ENCODE data around the gene GSE1. TPM values are rescaled to one million over a fixed set of nuclear protein-coding genes. Genes with fewer than 3 reads are reported as not detected.

Gene GSE1
- total RNA-seq, 4 donors from 2014 or later: 54.2 to 155 (median 71.9) TPM

DNA sequence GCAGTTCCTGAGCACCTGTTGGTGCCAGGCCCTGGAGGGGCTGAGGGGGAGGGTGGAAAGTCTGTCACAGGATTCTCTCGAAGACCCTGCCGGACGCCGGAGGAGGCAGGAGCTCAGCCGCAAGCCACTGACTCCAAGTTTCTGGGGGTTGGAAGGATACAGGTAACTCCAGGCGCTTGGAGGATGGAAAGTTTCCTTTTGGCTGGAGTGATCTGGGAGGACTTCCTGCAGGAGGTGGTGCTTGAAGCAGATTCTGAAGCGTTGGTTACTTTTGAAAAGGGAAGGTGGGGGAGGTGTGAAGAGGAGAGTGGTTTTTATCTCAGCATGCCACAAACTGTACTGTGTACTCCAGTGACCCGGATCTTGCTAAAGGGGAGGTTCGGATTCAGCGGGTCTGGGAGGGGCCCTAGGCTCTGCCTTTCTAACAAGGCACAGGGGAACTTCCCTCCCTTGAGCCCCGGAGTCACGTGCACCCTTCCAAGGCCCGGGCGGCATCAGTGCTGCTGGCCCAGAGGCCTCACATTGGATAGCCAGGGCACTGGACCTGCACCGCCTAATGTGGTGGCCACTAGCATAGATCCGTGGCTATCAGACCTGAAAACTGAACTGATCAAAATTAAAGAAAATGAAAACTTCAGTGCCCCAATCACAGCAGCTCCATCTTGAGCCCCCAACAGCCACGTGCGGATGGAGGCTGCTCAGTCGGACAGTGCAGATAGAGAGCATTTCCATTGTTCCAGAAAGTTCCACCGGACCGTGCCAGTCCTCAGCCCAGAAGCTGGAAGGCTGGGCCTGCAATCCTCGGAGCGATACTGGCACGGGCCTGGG, 42.2 kb upstream of the GSE1 start:
- Histone ChIP-seq H3K9me3 (no peaks in the 10 kb centered on the region), H3K27me3 (no peaks in the 10 kb centered on the region), H3K4me3 (replicated peaks in 1 of 3) (no peak overlapping the region), H3K27ac (peak overlapping the region in 2 of 3 donors; percentile 71 to 82), H3K36me3 (no peaks in the 10 kb centered on the region), H3K4me1 (peaks cover 45 to 80% of the 10 kb centered on the region in 2 donors)
- WGBS, 2 donors: 82 to 85% methylated on average over 23 to 24 of the region's 24 CpGs
- DNase-seq: peak in 1 of 2 donors; percentile 46
- intact Hi-C loops (cut with DNase I): no loop called here
- TF ChIP-seq, protein P1, sequence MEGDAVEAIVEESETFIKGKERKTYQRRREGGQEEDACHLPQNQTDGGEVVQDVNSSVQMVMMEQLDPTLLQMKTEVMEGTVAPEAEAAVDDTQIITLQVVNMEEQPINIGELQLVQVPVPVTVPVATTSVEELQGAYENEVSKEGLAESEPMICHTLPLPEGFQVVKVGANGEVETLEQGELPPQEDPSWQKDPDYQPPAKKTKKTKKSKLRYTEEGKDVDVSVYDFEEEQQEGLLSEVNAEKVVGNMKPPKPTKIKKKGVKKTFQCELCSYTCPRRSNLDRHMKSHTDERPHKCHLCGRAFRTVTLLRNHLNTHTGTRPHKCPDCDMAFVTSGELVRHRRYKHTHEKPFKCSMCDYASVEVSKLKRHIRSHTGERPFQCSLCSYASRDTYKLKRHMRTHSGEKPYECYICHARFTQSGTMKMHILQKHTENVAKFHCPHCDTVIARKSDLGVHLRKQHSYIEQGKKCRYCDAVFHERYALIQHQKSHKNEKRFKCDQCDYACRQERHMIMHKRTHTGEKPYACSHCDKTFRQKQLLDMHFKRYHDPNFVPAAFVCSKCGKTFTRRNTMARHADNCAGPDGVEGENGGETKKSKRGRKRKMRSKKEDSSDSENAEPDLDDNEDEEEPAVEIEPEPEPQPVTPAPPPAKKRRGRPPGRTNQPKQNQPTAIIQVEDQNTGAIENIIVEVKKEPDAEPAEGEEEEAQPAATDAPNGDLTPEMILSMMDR (IDR thresholded peaks at IDR 0.05): no peak
- TF ChIP-seq POLR2A (IDR thresholded peaks at IDR 0.05): no peak

DNA sequence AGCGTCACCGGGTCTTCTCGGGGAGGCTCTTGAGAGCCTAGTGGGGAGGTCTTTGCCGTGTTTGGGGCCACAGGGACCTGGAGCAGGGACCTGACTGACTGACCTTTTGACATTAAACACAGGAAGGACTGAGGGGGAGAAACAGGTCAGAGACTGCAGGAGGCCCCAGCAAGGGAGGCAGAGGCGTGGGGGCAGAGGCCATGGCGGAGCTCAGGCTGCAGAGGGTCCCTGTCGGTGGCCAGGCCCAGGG, 41.6 kb upstream of the GSE1 start:
- no peaks in the 10 kb centered on the region for H3K36me3 ChIP-seq
- H3K27me3 ChIP-seq: no peaks in the 10 kb centered on the region
- TF ChIP-seq, protein P1 (IDR thresholded peaks at IDR 0.05): no peak
- no peak for TF ChIP-seq POLR2A (IDR thresholded peaks at IDR 0.05)
- intact Hi-C loops (cut with DNase I): no loop called here
- peaks cover 45 to 81% of the 10 kb centered on the region in 2 donors for H3K4me1 ChIP-seq
- DNase-seq: no peak
- H3K9me3 ChIP-seq: no peaks in the 10 kb centered on the region
- no peak overlapping the region for H3K4me3 ChIP-seq (replicated peaks in 1 of 3)
- 84 to 88% methylated on average over 7 of the region's 7 CpGs for WGBS, 2 donors
- peak overlapping the region in 1 of 3 donors; percentile 82 for H3K27ac ChIP-seq

DNA sequence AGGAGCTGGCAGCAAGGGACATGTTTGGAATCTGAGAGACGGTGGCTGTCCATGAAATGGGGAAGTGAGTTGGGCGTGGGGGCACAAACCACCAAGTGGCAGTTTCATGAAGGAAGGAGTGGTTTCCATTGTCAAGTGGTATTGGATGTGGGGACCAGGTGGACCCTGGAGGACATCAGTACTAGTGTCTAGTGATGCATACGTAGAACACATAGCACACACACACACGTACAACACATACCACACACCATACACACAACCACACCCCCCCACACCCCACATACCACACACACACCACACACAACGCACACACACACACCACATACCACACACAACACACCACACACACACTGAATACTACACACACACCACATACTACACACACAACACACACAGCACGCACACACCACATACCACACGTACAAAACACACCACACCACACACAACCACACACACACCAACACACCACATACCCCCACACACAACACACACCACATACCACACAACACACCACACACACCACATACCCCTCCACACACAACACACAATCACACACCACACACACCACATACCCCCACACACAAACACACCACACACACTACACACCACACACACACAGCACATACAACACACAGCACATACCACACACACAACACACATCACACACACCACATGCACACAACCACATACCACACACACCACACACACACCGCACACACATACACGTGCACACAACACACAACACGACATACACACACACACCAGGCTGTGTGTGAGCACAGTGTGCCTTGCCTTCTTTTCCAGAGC, 41.1 kb upstream of the GSE1 start:
- no peak for TF ChIP-seq POLR2A (IDR thresholded peaks at IDR 0.05)
- TF ChIP-seq, protein P1 (IDR thresholded peaks at IDR 0.05): no peak
- Histone ChIP-seq H3K36me3 (no peaks in the 10 kb centered on the region), H3K4me3 (replicated peaks in 1 of 3) (no peak overlapping the region), H3K4me1 (peaks cover 47 to 81% of the 10 kb centered on the region in 2 donors), H3K9me3 (no peaks in the 10 kb centered on the region), H3K27me3 (no peaks in the 10 kb centered on the region), H3K27ac (peak overlapping the region in 1 of 3 donors; percentile 82)
- DNase-seq: no peak
- intact Hi-C loops (cut with DNase I): no loop called here
- WGBS, 2 donors: 87 to 92% methylated on average over 10 of the region's 10 CpGs

DNA sequence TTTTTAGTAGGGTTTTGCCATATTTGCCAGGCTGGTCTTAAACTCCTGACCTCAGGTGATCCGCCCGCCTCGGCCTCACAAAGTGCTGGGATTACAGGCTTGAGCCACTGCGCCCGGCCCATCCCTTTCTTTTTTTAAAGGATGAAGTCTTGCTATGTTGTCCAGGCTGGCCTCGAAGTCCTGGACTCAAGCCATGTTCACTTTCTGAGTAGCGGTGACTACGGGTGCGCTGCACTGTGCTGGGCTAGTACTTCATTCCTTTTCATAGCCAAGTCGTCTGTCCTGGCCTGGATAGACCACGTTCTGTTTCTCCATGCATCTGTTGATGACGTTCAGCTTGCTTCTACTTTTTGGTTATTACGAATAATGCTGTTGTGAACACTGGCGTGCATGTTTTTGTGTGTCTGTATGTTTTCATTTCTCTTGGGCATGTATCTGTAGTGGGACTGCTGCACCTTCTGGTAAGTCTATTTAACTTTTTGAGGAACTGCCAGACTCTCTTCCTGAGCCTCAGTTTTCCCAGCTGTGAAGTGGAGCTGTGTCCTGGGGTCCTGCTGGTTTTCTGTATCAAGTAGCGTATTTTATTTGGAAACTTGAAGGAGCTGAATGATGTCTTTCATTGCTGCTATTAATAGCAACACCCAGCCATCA, 40.0 kb upstream of the GSE1 start:
- H3K27ac ChIP-seq: peak overlapping the region; percentile 73 to 84 (median 74)
- no peaks in the 10 kb centered on the region for H3K36me3 ChIP-seq
- 88 to 91% methylated on average over 15 of the region's 15 CpGs for WGBS, 2 donors
- intact Hi-C loops (cut with DNase I): no loop called here
- TF ChIP-seq, protein P1 (IDR thresholded peaks at IDR 0.05): no peak
- no peak for TF ChIP-seq POLR2A (IDR thresholded peaks at IDR 0.05)
- no peaks in the 10 kb centered on the region for H3K9me3 ChIP-seq
- H3K4me3 ChIP-seq (replicated peaks in 1 of 3): no peak overlapping the region
- no peak for DNase-seq
- peaks cover 59 to 79% of the 10 kb centered on the region in 2 donors for H3K4me1 ChIP-seq
- H3K27me3 ChIP-seq: no peaks in the 10 kb centered on the region

All from thyroid gland (tissue), 4 donors.